ENCODE results near the gene DHX16. TPM values are rescaled to one million over a fixed set of nuclear protein-coding genes. Genes with fewer than 3 reads are reported as not detected.
"Not testable (repeated sequence)": the region's sequence is repeated elsewhere in the genome, so short reads cannot be mapped to it uniquely, and the experiment has no call there.

Gene DHX16
- total and polyA plus RNA-seq, 7 donors = 26.6 to 70.3 (median 40.3) TPM

DNA sequence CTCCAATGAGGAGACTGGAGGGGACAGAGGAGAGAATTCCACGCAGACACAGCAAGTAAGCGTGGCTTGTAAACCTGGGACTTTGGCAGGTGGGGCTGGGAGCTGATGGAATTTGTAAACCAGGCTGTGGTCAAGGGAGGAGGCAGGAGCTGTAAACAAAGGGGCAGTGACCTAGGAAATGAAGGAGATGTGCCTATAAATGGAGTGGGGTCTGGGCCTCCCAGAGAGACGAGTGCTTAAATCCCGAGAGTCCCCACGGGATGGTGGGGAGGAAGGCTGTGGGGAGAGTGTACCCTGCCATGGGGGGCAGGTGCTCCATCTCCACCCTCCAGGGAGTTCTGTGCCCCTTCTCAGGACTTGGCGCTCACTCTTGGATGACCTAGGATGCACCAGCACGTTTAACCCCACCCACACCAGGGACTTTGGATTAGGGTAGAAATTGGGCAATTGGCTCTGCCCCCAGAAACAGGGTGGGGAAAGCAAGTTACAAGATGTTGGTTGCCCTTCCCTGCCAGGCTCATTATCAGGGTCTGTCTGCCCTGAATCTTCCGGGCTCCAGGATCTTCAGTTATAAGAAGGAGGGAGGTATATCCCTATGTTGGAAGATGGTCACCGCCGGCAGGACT is 4.0 kb upstream of the DHX16 start:
- DNase-seq = no peak
- TF ChIP-seq, protein P1, sequence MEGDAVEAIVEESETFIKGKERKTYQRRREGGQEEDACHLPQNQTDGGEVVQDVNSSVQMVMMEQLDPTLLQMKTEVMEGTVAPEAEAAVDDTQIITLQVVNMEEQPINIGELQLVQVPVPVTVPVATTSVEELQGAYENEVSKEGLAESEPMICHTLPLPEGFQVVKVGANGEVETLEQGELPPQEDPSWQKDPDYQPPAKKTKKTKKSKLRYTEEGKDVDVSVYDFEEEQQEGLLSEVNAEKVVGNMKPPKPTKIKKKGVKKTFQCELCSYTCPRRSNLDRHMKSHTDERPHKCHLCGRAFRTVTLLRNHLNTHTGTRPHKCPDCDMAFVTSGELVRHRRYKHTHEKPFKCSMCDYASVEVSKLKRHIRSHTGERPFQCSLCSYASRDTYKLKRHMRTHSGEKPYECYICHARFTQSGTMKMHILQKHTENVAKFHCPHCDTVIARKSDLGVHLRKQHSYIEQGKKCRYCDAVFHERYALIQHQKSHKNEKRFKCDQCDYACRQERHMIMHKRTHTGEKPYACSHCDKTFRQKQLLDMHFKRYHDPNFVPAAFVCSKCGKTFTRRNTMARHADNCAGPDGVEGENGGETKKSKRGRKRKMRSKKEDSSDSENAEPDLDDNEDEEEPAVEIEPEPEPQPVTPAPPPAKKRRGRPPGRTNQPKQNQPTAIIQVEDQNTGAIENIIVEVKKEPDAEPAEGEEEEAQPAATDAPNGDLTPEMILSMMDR (IDR thresholded peaks at IDR 0.05) = no peak
- Histone ChIP-seq H3K27me3 (ENCODE audit: insufficient read depth in 3 of 3, low read length in 2 of 3) (no peaks in the 10 kb centered on the region), H3K27ac (no peak overlapping the region), H3K36me3 (ENCODE audit: insufficient read depth in 1 of 2, low read depth in 1 of 2) (peaks cover 5 to 42% of the 10 kb centered on the region in 2 donors), H3K9me3 (no peaks in the 10 kb centered on the region), H3K4me3 (no peak overlapping the region), H3K4me1 (peaks cover 5% of the 10 kb centered on the region)
- no peak for ATAC-seq
- 74 to 84% (median 77%) methylated on average over 9 to 10 of the region's 10 CpGs for WGBS, 3 donors
- intact Hi-C loops (cut with DNase I) = loop anchor here in 1 of 2 donors (5.0 kb wide), 2 partner anchors 104 to 206 kb away; partner anchors contain the start of genes ABCF1 and DDR1

DNA sequence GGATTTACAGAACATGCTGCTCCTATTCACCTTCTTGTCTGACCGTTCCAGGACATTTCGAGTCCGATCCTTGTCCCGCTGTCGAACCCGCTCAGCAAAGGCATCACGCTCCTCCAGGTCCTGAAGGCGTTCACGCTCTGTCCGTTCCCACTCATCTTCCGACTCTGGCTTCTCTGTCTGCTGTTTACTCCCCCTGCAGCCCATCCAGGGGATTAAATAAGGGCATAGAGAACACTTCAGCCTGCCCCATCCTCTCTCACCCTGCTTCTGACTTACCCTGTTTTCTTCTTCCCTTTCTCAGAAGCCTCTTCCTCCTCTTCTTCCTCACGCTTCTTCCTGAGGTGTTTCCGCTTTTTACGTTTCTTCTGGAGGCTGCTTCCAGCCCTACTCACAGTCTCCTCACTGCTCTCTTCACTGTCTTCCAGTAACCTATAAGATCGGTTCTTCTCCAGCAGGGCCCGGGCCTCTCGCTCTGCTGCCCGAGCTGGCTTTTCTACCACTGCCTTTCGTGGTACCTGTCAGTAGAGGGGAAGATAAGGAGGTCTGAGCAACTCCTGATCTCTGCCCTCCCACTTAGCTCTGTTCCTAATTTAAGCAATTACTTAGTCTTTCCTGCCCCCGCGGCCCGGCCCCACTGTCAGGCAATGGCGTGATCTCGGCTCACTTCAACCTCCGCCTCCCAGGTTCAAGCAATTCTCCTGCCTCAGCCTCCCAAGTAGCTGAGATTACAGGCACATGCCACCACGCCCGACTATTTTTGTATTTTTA is 1.9 kb downstream of the DHX16 start:
- TF ChIP-seq, protein P1 (IDR thresholded peaks at IDR 0.05) = no peak
- H3K27me3 ChIP-seq (ENCODE audit: insufficient read depth in 3 of 3, low read length in 2 of 3) = no peaks in the 10 kb centered on the region
- H3K27ac ChIP-seq = no peak overlapping the region
- ATAC-seq (no peak), DNase-seq (no peak)
- H3K4me3 ChIP-seq = peak overlapping the region; percentile 97
- H3K4me1 ChIP-seq = peaks cover 13% of the 10 kb centered on the region
- H3K36me3 ChIP-seq (ENCODE audit: insufficient read depth in 1 of 2, low read depth in 1 of 2) = peaks cover 2 to 53% of the 10 kb centered on the region in 2 donors
- no peaks in the 10 kb centered on the region for H3K9me3 ChIP-seq
- intact Hi-C loops (cut with DNase I) = loop anchor here (5.0 kb wide), 3 partner anchors 34 to 189 kb away; partner anchors contain the start of gene ATAT1 (in 1 of the 2)
- 84 to 90% (median 85%) methylated on average over 27 of the region's 27 CpGs for WGBS, 3 donors

DNA sequence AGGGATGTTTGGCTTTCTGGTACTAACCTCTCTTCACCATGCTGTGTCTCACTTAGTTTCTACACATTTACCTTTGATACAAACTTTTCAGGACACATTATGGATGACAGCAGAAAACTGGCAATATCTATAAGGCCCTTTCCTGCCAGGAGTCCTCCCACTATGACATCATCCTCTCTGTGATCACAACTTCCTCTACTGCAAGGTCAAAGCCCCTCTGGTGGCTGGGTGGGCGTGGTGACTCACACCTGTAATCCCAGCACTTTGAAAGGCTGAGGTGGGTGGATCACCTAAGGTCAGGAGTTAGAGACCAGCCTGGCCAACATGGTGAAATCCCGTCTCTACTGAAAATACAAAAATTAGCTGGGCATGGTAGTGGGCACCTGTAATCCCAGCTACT is 6.5 kb downstream of the DHX16 start:
- H3K4me3 ChIP-seq; H3K9me3 ChIP-seq; intact Hi-C loops (cut with DNase I); DNase-seq; ATAC-seq; H3K4me1 ChIP-seq; H3K27ac ChIP-seq; H3K27me3 ChIP-seq (ENCODE audit: insufficient read depth in 3 of 3, low read length in 2 of 3): not testable (repeated sequence)
- WGBS, 3 donors = 85 to 92% (median 86%) methylated on average over 2 of the region's 2 CpGs
- H3K36me3 ChIP-seq (ENCODE audit: insufficient read depth in 1 of 2, low read depth in 1 of 2) = peaks cover 14 to 97% of the 10 kb centered on the region in 2 donors

DNA sequence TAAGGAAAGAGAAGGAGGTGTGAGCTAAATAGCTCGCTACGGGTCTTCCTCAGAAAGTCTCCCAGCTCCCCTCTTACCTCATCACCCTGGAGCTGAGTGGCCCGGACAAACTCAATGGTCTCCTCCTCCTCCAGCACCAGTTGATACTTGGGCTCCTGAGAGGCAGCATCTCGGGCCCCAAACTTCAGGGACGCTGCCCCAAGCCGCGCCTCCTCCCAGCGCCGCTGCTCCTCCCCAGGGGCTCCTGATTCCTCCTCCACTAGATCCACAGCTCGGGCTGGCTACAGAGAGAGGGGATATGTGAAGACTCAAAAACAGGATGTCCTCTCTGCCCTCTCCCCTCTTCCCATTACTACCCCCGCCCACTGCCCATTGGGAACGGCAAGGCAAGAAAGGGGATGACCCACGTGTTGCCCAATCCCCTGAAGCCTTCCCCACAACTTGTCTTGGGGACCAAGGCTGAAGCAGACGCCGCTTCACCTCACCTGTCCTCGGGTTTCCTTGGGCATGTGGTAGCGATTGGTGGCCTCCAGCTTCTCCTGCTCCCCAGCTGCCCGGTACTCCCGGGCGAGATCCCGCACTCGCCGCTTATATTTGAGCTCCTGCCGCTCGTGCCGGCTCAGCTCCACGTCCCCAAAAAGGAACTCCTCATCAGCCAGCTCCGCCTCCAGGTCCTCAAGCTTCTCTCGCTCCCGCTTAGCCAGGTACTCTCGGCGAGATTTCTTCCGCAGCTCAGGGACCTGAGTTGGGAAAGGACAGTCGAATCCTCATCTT is 7.6 kb downstream of the DHX16 start:
- 88 to 95% (median 90%) methylated on average over 34 of the region's 34 CpGs for WGBS, 3 donors

DNA sequence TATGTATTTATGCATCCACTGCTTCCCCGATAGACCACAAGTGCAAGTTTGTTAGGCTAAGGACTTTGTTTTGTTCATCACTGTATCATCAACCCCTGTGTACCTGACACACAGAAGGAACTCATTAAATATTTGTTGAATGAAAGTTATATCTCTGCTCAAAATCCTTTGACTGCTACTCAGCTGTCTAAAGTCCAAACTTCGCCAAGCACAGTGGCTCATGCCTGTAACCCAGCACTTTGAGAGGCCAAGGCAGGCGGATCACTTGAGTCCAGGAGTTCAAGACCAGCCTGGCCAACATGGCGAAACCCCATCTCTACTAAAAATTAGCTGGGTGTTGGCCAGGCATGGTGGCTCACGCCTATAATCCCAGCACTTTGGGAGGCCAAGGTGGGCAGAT is 14.9 kb downstream of the DHX16 start:
- H3K4me1 ChIP-seq; ATAC-seq; H3K9me3 ChIP-seq; H3K27me3 ChIP-seq (ENCODE audit: insufficient read depth in 3 of 3, low read length in 2 of 3); H3K4me3 ChIP-seq; DNase-seq; intact Hi-C loops (cut with DNase I); H3K27ac ChIP-seq: not testable (repeated sequence)
- H3K36me3 ChIP-seq (ENCODE audit: insufficient read depth in 1 of 2, low read depth in 1 of 2) = peaks cover 7 to 100% of the 10 kb centered on the region in 2 donors
- WGBS, 3 donors = 92 to 95% (median 94%) methylated on average over 5 of the region's 5 CpGs

More for the DNA sequence above, 7.6 kb downstream of the DHX16 start:
- Histone ChIP-seq H3K27ac (no peak overlapping the region), H3K4me1 (no peaks in the 10 kb centered on the region), H3K27me3 (ENCODE audit: insufficient read depth in 3 of 3, low read length in 2 of 3) (no peaks in the 10 kb centered on the region), H3K4me3 (no peak overlapping the region), H3K9me3 (no peaks in the 10 kb centered on the region), H3K36me3 (ENCODE audit: insufficient read depth in 1 of 2, low read depth in 1 of 2) (peaks cover 14 to 100% of the 10 kb centered on the region in 2 donors)
- intact Hi-C loops (cut with DNase I) = no loop called here
- ATAC-seq (no peak), DNase-seq (peak in 1 of 2 donors; percentile 36)
- TF ChIP-seq, protein P1 (IDR thresholded peaks at IDR 0.05) = no peak

All from psoas muscle (tissue), 8 donors.